GM06990 (cell line): ENCODE measurements around the gene PNMA8C.

Source experiments
- DNase-seq: peaks from one replicate; pipeline ENCODE4 v3.0.0-alpha.2; 2011; ENCODE audit not compliant: insufficient read length; ENCODE audit errors: extremely low read depth
- H3K27me3 ChIP-seq: replicated peaks from 2 replicates; pipeline ENCODE4 v1.6.0; 2011; ENCODE audit warnings: low read length; ENCODE audit not compliant: control insufficient read depth, insufficient read depth
- H3K36me3 ChIP-seq: 2 replicates; pipeline ENCODE4 v1.5.1; 2011; ENCODE audit warnings: low read length; ENCODE audit not compliant: control insufficient read depth, insufficient read depth
- H3K4me3 ChIP-seq: replicated peaks from 2 replicates; pipeline ENCODE4 v1.5.1; 2011; ENCODE audit warnings: low read depth, mild to moderate bottlenecking, control low read depth, low read length
- CTCF ChIP-seq: IDR thresholded peaks from 2 replicates; pipeline ENCODE4 v1.5.1; 2011; ENCODE audit warnings: low read length, control low read depth, mild to moderate bottlenecking, inconsistent platforms; ENCODE audit not compliant: insufficient read depth, poor library complexity, severe bottlenecking

PNMA8C gene

GRCh38 chr19:46452186-46452585 is 23.4 kb upstream of the PNMA8C start:
- H3K4me3 ChIP-seq: no peak overlapping the region
- TF ChIP-seq CTCF: no peak

GRCh38 chr19:46451352-46451751 is 22.6 kb upstream of the PNMA8C start:
- no peak for DNase-seq
- Histone ChIP-seq H3K4me3 (no peak overlapping the region), H3K27me3 (no peaks in the 10 kb centered on the region), H3K36me3 (no peaks in the 10 kb centered on the region)
- TF ChIP-seq CTCF: no peak

More at GRCh38 chr19:46452186-46452585, 23.4 kb upstream of the PNMA8C start:
- Histone ChIP-seq H3K36me3 (no peaks in the 10 kb centered on the region), H3K27me3 (no peaks in the 10 kb centered on the region)
- DNase-seq: no peak

GRCh38 chr19:46450737-46451136 is 22.0 kb upstream of the PNMA8C start:
- Histone ChIP-seq H3K27me3 (no peaks in the 10 kb centered on the region), H3K4me3 (no peak overlapping the region), H3K36me3 (no peaks in the 10 kb centered on the region)
- TF ChIP-seq CTCF: no peak
- DNase-seq: no peak

GRCh38 chr19:46449228-46449627 is 20.5 kb upstream of the PNMA8C start:
- TF ChIP-seq CTCF: no peak
- H3K4me3 ChIP-seq: no peak overlapping the region
- DNase-seq: no peak
- no peaks in the 10 kb centered on the region for H3K27me3 ChIP-seq
- no peaks in the 10 kb centered on the region for H3K36me3 ChIP-seq

- Histone ChIP-seq H3K4me3 (no peak overlapping the region), H3K27me3 (no peaks in the 10 kb centered on the region), H3K36me3 (no peaks in the 10 kb centered on the region)
- no peak for TF ChIP-seq CTCF
- no peak for DNase-seq
These were observed 19.9 kb upstream of the PNMA8C start for GRCh38 chr19:46448601-46449000.

GRCh38 chr19:46447824-46448223 is 19.1 kb upstream of the PNMA8C start:
- no peak for TF ChIP-seq CTCF
- Histone ChIP-seq H3K36me3 (no peaks in the 10 kb centered on the region), H3K27me3 (no peaks in the 10 kb centered on the region), H3K4me3 (no peak overlapping the region)
- no peak for DNase-seq
